ENCODE data around the gene LRRFIP2. TPM values are rescaled to one million over a fixed set of nuclear protein-coding genes. Genes with fewer than 3 reads are reported as not detected.

Gene LRRFIP2
- total RNA-seq, 1 donor: 84.2 TPM

GRCh38 chr3:37024092-37024491 is 150.3 kb downstream of the LRRFIP2 start:
- peak; percentile 49 for TF ChIP-seq CTCF (IDR thresholded peaks at IDR 0.05; ENCODE audit: insufficient read depth, low read depth, low read length)
- DNase-seq (ENCODE audit: low read depth): peak; percentile 29
- H3K4me3 ChIP-seq (ENCODE audit: low read depth, low read length): no peak overlapping the region

GRCh38 chr3:37017683-37018082 is 156.7 kb downstream of the LRRFIP2 start:
- no peak overlapping the region for H3K4me3 ChIP-seq (ENCODE audit: low read depth, low read length)
- no peak for TF ChIP-seq CTCF (IDR thresholded peaks at IDR 0.05; ENCODE audit: insufficient read depth, low read depth, low read length)
- no peak for DNase-seq (ENCODE audit: low read depth)

DNA sequence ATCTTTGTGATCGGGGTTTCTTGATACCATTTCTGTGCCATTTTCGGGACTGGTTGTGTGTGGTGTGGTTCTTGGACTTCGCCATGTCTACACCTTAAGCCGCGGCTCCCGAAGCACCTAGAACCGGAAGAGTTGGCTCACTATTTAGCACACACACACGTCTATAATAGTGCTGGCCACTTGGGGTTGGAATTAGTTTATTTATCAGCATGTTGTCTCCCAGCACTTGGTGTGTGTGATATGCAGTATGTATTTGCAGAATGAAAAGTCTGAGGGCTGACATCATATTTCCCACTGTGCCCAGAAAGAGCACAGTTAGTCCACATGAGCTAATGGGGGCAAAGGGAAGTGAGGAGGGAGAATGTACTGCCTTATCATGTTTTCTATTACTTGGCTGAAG is 157.5 kb downstream of the LRRFIP2 start:
- TF ChIP-seq CTCF (IDR thresholded peaks at IDR 0.05; ENCODE audit: insufficient read depth, low read depth, low read length): no peak
- no peak overlapping the region for H3K4me3 ChIP-seq (ENCODE audit: low read depth, low read length)
- no peak for DNase-seq (ENCODE audit: low read depth)

- TF ChIP-seq CTCF (IDR thresholded peaks at IDR 0.05; ENCODE audit: insufficient read depth, low read depth, low read length): no peak
- no peak for DNase-seq (ENCODE audit: low read depth)
- H3K4me3 ChIP-seq (ENCODE audit: low read depth, low read length): no peak overlapping the region
These were observed 158.7 kb downstream of the LRRFIP2 start for GRCh38 chr3:37015642-37016041.

DNA sequence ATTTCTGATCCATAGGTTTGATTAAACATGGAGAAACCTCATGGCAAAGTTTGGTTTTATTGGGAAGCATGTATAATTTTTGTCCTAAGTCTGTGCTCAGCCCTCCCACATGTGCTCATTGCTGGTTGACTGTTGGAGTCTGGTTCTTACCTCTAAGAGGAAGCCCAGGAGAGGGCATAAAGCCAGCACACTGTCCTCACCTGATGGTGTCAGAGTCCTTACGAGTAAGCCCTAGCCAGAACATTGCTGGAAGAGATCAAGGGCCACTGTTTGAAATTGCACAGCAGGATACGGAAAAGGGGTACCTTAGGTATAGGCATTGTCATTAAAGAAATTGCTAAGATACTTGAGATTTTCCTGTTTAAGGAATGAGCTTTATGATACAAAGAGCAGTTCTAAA is 159.8 kb downstream of the LRRFIP2 start:
- TF ChIP-seq CTCF (IDR thresholded peaks at IDR 0.05; ENCODE audit: insufficient read depth, low read depth, low read length): no peak
- DNase-seq (ENCODE audit: low read depth): no peak
- no peak overlapping the region for H3K4me3 ChIP-seq (ENCODE audit: low read depth, low read length)

Small RNA genes lying within 50 kb of the gene (small RNA-seq; reads per million reads assigned to genes)
- gene RF00019 (not detected), gene RNU6-1301P (not detected)

Other genes starting within 250 kb of the LRRFIP2 start
- gene TRANK1, start 229.5 kb downstream of the LRRFIP2 start, total RNA-seq: 11.6 and 13.4 TPM in 2 replicates
- gene EPM2AIP1, start 181.5 kb downstream of the LRRFIP2 start, total RNA-seq: 22.5 and 24.2 TPM in 2 replicates
- gene MLH1, start 181.1 kb downstream of the LRRFIP2 start, total RNA-seq: 56.7 and 63.5 TPM in 2 replicates
- gene GOLGA4, start 68.7 kb upstream of the LRRFIP2 start, total RNA-seq: 72.2 and 88.1 TPM in 2 replicates